Measurements from ENCODE around the gene FBH1. TPM values are rescaled to one million over a fixed set of nuclear protein-coding genes. Genes with fewer than 3 reads are reported as not detected.

Gene FBH1
- total and polyA plus RNA-seq, 2 experiments from 2014 or later = 62.5 to 90.8 TPM

DNA sequence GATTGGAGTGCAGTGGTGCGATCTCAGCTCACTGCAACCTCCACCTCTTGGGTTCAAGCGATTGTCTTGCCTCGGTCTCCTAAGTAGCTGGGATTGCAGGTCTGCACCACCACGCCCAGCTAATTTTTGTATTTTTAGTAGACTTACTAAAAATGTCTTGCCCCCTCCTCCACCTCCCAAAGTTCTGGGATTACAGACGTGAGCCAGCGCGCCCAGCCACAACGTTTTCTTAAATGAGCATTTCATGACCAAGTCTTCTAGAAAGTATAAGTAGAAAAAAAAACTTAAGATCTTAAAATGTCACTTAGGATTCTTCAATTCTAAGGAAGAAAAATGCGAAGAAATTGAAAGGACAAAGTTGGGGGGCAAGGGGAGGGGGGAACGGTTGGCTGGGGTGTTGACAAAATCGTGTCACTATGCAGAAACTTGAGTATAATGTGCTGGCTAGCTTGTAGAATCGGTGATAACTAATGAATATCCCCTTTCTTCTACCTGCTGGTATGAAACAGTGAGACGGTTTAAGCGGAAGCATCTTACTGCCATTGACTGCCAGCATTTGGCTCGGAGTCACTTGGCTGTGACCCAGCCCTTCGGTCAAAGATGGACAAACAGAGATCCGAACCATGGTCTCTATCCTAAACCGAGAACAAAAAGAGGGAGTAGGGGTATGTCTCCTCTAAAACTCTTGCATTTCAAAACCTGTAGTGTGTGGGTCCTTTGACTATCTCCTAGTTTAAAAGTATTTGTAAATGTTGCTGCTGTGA lies 12.7 kb downstream of the FBH1 start:
- H3K27me3 Mint-ChIP-seq (ENCODE audit: insufficient read depth, low read depth, poor library complexity) = no peaks in the 10 kb centered on the region
- TF ChIP-seq ZNF114 (CRISPR knock-in tag; IDR thresholded peaks at IDR 0.05) = no peak
- TF ChIP-seq STAT1 (IDR thresholded peaks at IDR 0.05; ENCODE audit: unreplicated experiment) = no peak
- TF ChIP-seq, protein P1, sequence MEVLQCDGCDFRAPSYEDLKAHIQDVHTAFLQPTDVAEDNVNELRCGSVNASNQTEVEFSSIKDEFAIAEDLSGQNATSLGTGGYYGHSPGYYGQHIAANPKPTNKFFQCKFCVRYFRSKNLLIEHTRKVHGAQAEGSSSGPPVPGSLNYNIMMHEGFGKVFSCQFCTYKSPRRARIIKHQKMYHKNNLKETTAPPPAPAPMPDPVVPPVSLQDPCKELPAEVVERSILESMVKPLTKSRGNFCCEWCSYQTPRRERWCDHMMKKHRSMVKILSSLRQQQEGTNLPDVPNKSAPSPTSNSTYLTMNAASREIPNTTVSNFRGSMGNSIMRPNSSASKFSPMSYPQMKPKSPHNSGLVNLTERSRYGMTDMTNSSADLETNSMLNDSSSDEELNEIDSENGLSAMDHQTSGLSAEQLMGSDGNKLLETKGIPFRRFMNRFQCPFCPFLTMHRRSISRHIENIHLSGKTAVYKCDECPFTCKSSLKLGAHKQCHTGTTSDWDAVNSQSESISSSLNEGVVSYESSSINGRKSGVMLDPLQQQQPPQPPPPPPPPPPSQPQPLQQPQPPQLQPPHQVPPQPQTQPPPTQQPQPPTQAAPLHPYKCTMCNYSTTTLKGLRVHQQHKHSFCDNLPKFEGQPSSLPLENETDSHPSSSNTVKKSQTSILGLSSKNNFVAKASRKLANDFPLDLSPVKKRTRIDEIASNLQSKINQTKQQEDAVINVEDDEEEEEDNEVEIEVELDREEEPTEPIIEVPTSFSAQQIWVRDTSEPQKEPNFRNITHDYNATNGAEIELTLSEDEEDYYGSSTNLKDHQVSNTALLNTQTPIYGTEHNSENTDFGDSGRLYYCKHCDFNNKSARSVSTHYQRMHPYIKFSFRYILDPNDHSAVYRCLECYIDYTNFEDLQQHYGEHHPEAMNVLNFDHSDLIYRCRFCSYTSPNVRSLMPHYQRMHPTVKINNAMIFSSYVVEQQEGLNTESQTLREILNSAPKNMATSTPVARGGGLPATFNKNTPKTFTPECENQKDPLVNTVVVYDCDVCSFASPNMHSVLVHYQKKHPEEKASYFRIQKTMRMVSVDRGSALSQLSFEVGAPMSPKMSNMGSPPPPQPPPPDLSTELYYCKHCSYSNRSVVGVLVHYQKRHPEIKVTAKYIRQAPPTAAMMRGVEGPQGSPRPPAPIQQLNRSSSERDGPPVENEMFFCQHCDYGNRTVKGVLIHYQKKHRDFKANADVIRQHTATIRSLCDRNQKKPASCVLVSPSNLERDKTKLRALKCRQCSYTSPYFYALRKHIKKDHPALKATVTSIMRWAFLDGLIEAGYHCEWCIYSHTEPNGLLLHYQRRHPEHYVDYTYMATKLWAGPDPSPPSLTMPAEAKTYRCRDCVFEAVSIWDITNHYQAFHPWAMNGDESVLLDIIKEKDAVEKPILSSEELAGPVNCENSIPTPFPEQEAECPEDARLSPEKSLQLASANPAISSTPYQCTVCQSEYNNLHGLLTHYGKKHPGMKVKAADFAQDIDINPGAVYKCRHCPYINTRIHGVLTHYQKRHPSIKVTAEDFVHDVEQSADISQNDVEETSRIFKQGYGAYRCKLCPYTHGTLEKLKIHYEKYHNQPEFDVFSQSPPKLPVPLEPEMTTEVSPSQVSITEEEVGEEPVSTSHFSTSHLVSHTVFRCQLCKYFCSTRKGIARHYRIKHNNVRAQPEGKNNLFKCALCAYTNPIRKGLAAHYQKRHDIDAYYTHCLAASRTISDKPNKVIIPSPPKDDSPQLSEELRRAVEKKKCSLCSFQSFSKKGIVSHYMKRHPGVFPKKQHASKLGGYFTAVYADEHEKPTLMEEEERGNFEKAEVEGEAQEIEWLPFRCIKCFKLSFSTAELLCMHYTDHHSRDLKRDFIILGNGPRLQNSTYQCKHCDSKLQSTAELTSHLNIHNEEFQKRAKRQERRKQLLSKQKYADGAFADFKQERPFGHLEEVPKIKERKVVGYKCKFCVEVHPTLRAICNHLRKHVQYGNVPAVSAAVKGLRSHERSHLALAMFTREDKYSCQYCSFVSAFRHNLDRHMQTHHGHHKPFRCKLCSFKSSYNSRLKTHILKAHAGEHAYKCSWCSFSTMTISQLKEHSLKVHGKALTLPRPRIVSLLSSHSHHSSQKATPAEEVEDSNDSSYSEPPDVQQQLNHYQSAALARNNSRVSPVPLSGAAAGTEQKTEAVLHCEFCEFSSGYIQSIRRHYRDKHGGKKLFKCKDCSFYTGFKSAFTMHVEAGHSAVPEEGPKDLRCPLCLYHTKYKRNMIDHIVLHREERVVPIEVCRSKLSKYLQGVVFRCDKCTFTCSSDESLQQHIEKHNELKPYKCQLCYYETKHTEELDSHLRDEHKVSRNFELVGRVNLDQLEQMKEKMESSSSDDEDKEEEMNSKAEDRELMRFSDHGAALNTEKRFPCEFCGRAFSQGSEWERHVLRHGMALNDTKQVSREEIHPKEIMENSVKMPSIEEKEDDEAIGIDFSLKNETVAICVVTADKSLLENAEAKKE (CRISPR knock-in tag; IDR thresholded peaks at IDR 0.05) = no peak
- no peak for TF ChIP-seq JUNB (IDR thresholded peaks at IDR 0.05; ENCODE audit: unreplicated experiment)
- no peak for TF ChIP-seq ZNF331 (CRISPR knock-in tag; IDR thresholded peaks at IDR 0.05; ENCODE audit: low read depth)
- TF ChIP-seq, protein P2, sequence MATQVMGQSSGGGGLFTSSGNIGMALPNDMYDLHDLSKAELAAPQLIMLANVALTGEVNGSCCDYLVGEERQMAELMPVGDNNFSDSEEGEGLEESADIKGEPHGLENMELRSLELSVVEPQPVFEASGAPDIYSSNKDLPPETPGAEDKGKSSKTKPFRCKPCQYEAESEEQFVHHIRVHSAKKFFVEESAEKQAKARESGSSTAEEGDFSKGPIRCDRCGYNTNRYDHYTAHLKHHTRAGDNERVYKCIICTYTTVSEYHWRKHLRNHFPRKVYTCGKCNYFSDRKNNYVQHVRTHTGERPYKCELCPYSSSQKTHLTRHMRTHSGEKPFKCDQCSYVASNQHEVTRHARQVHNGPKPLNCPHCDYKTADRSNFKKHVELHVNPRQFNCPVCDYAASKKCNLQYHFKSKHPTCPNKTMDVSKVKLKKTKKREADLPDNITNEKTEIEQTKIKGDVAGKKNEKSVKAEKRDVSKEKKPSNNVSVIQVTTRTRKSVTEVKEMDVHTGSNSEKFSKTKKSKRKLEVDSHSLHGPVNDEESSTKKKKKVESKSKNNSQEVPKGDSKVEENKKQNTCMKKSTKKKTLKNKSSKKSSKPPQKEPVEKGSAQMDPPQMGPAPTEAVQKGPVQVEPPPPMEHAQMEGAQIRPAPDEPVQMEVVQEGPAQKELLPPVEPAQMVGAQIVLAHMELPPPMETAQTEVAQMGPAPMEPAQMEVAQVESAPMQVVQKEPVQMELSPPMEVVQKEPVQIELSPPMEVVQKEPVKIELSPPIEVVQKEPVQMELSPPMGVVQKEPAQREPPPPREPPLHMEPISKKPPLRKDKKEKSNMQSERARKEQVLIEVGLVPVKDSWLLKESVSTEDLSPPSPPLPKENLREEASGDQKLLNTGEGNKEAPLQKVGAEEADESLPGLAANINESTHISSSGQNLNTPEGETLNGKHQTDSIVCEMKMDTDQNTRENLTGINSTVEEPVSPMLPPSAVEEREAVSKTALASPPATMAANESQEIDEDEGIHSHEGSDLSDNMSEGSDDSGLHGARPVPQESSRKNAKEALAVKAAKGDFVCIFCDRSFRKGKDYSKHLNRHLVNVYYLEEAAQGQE (IDR thresholded peaks at IDR 0.05; ENCODE audit: unreplicated experiment) = no peak
- no peak for TF ChIP-seq NANOG (IDR thresholded peaks at IDR 0.05; ENCODE audit: borderline replicate concordance)
- TF ChIP-seq, protein P3, sequence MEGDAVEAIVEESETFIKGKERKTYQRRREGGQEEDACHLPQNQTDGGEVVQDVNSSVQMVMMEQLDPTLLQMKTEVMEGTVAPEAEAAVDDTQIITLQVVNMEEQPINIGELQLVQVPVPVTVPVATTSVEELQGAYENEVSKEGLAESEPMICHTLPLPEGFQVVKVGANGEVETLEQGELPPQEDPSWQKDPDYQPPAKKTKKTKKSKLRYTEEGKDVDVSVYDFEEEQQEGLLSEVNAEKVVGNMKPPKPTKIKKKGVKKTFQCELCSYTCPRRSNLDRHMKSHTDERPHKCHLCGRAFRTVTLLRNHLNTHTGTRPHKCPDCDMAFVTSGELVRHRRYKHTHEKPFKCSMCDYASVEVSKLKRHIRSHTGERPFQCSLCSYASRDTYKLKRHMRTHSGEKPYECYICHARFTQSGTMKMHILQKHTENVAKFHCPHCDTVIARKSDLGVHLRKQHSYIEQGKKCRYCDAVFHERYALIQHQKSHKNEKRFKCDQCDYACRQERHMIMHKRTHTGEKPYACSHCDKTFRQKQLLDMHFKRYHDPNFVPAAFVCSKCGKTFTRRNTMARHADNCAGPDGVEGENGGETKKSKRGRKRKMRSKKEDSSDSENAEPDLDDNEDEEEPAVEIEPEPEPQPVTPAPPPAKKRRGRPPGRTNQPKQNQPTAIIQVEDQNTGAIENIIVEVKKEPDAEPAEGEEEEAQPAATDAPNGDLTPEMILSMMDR (conservative IDR thresholded peaks at IDR 0.05; ENCODE audit: low read depth in 2 of 2) = no peak
- TF ChIP-seq POLR2AphosphoS5 (IDR thresholded peaks at IDR 0.05; ENCODE audit: low read depth) = no peak
- TF ChIP-seq EZH2 (IDR thresholded peaks at IDR 0.05; ENCODE audit: low read depth, unreplicated experiment) = no peak
- TF ChIP-seq EZH2phosphoT487 (IDR thresholded peaks at IDR 0.05; ENCODE audit: unreplicated experiment) = no peak
- TF ChIP-seq, protein P4, sequence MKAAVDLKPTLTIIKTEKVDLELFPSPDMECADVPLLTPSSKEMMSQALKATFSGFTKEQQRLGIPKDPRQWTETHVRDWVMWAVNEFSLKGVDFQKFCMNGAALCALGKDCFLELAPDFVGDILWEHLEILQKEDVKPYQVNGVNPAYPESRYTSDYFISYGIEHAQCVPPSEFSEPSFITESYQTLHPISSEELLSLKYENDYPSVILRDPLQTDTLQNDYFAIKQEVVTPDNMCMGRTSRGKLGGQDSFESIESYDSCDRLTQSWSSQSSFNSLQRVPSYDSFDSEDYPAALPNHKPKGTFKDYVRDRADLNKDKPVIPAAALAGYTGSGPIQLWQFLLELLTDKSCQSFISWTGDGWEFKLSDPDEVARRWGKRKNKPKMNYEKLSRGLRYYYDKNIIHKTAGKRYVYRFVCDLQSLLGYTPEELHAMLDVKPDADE (IDR thresholded peaks at IDR 0.05) = no peak
- H3K36me3 Mint-ChIP-seq (ENCODE audit: low read depth) = peaks cover 28% of the 10 kb centered on the region
- Histone ChIP-seq H3K27me3 (ENCODE audit: insufficient read depth) (no peaks in the 10 kb centered on the region), H3K4me2 (no peak overlapping the region), H3K27ac (ENCODE audit: low read depth) (no peak overlapping the region), H3F3A (replicated peaks; ENCODE audit: low read depth) (no peaks in the 10 kb centered on the region), H2AFZ (no peak overlapping the region), H4K20me1 (replicated peaks; ENCODE audit: insufficient read depth) (peaks cover 27% of the 10 kb centered on the region), H3K4me3 (no peak overlapping the region), H3K4me1 (ENCODE audit: insufficient read depth) (no peaks in the 10 kb centered on the region), H3K79me2 (replicated peaks; ENCODE audit: insufficient read depth) (peaks cover 64% of the 10 kb centered on the region), H3K36me3 (ENCODE audit: insufficient read depth) (no peaks in the 10 kb centered on the region; the same call in none of the 2 replicates), H3K9me2 (ENCODE audit: insufficient read depth) (no peaks in the 10 kb centered on the region)
- H3K4me1 Mint-ChIP-seq = no peaks in the 10 kb centered on the region
- H3K4me3 Mint-ChIP-seq = no peak overlapping the region
- no peaks in the 10 kb centered on the region for H3K9me3 Mint-ChIP-seq
- no peak for ATAC-seq
- peak overlapping the region; percentile 36; the same call in 1 of the 2 replicates for H3K27ac Mint-ChIP-seq
- DNase-seq (ENCODE audit: low spot score) = no peak
